Measurements from ENCODE around the gene GRB10.

GRCh38 chr7:50618281-50618680 is 164.4 kb downstream of the GRB10 start:
- TF ChIP-seq CTCF (IDR thresholded peaks at IDR 0.05 in 4 of 5, conservative IDR thresholded peaks at IDR 0.05 in 1 of 5) (no peak), POLR2A (IDR thresholded peaks at IDR 0.05) (no peak)
